HG03354 (cell line): ENCODE results near the gene CFAP61.

ENCODE experiments used
- ATAC-seq: cut with Tn5 transposase; IDR thresholded peaks from one replicate; pipeline ENCODE4 v1.9.1; 2021; ENCODE audit warnings: mild to moderate bottlenecking; ENCODE audit not compliant: unreplicated experiment, poor library complexity, severe bottlenecking

Gene CFAP61

DNA sequence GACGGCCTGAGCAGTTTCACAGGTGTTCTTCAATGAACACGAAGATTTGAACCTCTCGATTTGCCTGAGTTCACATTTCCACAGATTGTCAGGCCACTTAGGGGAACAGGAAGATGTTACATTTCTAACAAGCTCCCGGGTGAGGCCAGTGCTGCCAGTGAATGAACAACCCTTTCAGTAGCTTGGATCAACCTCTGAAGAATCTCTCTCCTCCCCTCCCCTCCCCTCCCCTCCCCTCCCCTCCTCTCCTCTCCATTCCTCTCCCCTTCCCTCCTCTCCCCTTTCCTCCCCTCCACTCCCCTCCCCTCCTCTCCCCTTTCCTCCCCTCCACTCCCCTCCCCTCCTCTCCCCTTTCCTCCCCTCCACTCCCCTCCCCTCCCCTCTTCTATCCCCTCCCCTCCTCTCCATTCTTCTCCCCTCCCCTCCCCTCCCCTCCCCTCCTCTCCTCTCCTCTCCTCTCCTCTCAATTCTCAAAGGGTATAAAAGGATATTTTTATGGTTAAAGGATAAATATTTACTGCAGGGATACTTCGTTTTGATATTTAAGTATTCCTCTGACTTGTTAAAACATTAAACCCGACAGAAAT lies 201.5 kb downstream of the CFAP61 start:
- ATAC-seq = no peak

DNA sequence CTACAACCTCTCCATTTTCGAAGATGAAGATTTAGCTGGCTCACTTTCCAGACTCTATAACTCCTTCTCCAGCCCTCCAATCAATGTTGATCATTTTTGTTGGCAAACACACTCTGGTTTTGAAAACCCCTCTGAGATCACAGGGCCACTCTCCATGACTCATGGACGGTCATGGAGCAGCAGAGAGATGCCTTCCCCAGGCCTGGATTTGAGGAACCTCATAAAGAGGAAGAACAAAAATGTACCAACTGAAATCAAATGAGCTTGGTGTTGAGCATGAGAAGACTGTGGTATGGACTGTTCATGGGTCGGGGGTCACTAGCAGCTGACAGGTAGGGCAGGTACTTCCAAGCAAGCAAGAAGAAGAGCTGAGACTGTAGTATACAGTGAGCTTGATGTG lies 202.8 kb downstream of the CFAP61 start:
- ATAC-seq = no peak

DNA sequence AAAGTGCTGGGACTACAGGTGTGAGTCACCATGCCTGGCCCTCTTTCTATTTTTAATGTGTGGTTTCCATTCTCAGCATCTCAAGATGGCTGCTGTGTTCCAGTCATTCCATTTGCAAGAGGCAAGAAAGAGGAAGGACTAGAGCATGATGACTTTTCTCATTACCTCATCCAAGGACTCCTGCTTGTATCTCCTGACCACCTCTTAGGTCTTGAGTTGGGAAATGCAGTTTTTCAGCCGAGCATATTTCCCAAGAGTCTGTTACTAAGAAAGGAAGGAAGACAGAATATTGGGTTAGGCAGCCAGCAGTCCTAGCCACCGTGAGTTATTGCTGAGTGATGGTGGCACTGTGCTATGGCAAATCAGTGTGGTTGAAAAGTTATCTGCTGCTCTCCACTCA lies 207.2 kb downstream of the CFAP61 start:
- no peak for ATAC-seq

GRCh38 chr20:20261159-20261558 lies 208.8 kb downstream of the CFAP61 start:
- ATAC-seq = no peak

- ATAC-seq = no peak
These were observed 212.9 kb downstream of the CFAP61 start for GRCh38 chr20:20265210-20265609.

DNA sequence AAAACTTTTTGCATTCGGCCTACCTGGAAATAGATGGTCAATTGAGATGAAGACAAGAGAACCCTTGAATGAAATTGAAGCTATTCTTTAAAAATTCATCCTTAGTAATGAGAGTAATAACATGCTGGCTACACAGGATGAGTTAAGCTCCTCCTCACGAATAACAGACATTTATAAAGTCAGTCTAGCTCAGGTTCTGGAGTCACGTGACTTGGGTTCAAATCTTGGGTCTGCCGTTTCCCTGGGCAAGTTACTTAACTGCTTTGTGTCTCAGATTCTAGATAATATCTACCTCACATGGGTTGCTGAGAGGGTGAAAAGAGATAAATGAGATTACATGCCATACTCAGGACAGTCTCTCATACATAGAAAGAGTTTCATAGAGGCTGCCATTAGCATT lies 214.2 kb downstream of the CFAP61 start:
- no peak for ATAC-seq

DNA sequence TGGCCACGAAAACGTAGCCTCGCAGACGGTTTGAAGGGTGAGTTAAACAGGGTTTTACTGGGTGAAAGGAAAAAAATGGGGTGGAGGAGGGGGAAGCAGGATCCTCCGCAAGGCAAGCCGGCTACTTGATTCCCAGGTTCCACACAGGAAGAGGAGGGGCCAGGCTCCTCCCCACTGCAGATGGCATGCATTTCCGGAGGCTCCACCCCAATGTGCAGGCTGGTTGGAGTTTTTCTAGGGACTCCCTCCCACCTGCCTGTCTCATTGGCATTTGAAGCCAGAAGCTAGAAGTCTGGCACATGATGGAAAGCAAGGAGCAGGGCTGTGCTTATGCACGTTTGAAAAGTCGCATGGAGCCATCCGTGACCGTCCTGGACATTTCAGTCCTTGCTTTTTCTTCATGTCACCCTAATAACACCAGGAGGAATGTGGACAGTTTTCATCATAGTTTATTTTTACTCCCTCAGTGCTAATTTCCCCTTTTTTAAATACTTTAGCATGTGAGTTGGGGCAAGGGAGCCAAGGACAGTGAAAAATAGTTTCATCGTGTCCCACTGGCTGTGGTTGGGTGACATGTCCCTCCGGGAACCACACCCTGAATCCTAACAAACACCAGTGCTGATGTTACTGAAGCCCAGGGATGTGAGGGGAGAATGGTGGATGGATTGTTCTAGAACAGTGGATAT lies 215.5 kb downstream of the CFAP61 start:
- ATAC-seq = no peak

DNA sequence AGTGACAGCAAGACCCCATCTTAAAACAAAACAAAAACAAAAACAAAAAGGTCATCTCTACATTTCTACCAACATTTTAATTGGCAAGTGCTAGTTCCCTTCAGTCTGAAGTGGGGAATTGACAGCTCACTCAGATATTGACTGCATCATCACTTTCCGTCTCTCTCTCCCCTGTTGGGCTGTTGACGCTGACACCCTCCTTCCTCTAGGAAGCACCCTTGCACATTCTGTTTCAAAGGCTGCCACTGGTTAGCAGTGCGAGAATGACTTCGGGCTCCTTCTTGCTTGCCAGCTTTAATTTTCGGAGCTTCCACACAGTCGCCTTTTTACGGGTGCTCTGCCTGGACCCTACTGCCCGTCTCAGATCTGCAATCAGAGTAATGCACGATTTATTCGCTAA lies 218.9 kb downstream of the CFAP61 start:
- no peak for ATAC-seq

GRCh38 chr20:20272686-20273085 lies 220.4 kb downstream of the CFAP61 start:
- ATAC-seq = no peak

DNA sequence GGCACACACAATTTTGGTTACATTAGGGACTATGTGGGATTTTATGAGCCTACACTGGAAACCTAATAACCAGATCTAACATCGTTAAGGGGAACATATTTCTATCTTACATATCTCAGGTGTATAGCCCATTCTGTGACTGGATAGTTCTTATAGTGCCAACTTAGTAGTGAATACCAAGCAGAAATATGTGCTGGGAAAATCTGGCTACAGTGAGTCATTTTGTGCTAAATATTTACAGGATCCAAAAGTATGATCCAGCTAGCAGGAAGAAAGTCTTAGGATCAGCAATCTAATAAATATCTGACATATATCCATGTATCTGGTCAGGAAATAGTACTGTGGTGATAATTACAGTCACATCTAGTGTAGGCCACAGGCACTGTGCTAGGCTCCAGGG lies 221.0 kb downstream of the CFAP61 start:
- ATAC-seq = no peak

DNA sequence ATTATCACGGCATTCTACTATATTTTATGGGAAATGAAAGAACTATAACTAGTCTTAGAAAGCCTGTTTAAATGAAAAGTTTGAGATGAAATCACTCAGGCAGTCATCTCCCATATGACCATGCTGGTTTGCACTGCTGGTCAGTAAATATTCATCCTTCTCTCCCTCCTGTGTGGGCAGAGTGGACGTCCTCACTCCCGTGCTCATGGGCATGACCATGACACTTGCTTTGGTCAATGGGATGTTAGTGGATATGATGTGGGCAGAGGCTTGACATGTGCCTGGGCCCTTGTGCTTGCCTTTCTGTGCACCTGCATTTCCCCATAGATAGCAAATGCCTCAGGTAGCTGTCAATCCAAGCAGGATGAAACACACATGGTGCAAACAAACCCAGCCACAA lies 222.5 kb downstream of the CFAP61 start:
- no peak for ATAC-seq

- no peak for ATAC-seq
These were observed 223.3 kb downstream of the CFAP61 start for GRCh38 chr20:20275636-20276035.

DNA sequence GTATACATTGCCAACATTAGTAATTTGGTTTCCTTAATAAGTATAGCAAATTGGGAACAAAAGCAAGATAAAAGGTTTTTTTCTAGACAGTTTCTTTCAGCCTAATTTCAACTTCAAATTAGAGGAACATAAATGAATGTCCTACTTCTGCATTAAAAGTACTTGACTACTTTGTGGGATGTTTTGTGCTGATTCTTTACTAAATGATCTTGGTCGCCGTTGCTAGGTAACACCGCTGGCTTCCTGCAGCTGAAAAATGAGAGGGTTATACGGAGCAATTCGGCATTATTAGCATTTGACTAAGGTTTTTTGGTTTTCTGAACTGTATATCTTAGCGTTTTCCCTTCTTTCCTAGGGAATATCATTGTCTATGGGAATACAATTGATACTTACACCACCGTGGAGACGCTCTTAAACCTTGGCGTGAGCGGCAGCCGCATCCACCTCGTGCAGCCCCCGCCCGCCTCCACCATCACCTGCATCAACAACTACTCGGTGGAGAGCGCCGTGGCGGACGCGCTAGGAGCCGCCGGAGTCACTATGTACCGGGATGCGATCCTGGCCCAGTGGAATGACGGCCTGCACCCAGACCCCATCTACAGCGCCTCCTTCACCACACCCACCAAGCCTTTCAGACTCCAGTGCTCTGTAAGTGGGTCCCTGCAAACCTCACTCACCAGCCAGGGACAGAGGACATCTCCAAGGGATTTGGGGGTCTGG lies 224.6 kb downstream of the CFAP61 start:
- ATAC-seq = no peak

DNA sequence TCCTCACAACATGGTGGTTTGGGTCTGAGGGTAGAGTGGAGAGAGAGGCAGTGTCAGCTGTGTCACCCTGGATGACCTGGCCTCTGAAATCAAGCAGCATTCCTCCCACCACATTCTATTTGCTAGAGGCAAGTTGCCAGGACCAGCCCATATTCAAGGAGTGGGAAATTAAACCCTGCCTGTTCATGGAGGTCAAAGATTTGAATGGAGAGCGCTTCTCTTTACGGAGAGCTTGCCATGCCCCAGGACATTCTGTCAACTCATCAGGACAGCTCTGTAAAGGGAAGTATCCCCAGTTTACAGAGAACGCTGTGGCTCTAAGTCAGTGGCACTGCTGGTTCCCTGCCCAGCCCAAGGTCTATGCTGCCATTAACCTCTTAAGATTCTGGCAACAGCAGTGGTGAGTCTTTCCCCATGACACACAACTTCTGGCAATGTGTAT lies 225.6 kb downstream of the CFAP61 start:
- ATAC-seq = no peak

DNA sequence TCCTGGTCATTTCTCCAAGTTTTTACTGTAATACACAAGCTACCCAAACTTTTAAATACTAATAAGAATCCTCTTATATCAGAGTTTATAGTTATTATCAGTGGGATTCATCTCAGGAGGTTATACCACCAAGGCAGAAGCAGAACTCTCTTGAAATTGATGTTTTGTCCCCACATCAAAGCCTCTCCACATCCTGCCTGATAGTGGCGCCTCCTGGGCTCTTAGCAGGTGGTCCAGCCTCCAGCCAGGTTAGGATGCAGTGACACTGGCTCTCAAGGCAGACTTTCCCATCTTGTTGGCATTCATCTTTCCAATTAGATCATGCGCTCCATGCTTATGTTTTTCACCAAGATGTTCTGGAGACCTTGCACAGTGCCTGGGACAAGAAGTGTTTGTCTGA lies 233.7 kb downstream of the CFAP61 start:
- ATAC-seq = no peak

GRCh38 chr20:20289331-20289730 lies 237.0 kb downstream of the CFAP61 start:
- ATAC-seq = no peak

GRCh38 chr20:20292472-20292871 lies 240.1 kb downstream of the CFAP61 start:
- no peak for ATAC-seq

GRCh38 chr20:20293141-20293540 lies 240.8 kb downstream of the CFAP61 start:
- ATAC-seq = no peak

DNA sequence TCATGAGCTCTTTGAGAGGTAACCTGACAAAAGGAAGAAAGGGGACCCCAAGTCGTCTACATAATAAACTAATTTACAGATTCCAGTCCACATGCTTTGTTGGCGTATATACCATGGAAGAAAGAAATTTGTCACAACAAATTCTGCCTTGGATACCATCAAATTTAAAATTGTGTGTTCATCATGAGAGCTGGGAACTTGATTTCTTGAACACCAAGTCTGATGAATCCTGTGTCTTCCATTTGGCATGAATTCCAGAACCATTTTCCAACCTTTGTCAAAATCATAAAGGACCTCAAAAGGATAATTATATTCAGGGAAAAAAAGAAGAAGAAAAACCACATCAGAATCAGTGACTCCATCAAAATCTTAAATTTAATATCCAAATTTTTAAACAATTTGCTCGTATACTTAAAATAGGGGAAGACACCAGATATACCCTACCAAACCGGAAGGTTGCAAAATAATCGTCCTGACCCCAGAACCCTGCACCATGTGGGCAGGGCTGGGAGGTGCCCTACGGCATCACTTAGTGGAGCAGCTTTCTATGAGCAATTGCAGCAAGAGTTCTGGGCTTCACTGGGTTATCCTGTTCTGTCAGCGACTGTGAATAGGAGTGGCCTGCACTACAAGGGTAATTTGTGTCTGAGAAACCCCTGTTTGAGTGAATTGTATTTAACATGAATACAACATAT lies 241.5 kb downstream of the CFAP61 start:
- ATAC-seq = no peak

GRCh38 chr20:20295621-20296498 lies 243.5 kb downstream of the CFAP61 start:
- ATAC-seq = no peak
